HepG2 (cell line): ENCODE measurements around the gene SREBF1. TPM values are rescaled to one million over a fixed set of nuclear protein-coding genes. Genes with fewer than 3 reads are reported as not detected.

Experiments used
- ASH2L ChIP-seq: fragments of 300-600, 200-600 bp; sonication (generic); IDR thresholded peaks from 2 replicates; pipeline ENCODE4 v1.7.0; 2017; ENCODE audit warnings: low read depth, mild to moderate bottlenecking, moderate library complexity, mixed read lengths, low read length; ENCODE audit not compliant: insufficient read length
- HDAC2 ChIP-seq: sonication (generic); formaldehyde crosslinking; IDR thresholded peaks from 2 replicates; pipeline ENCODE4 v1.4.0; 2020; ENCODE audit warnings: missing genetic modification reagents
- KDM2A ChIP-seq: sonication (generic); formaldehyde crosslinking; IDR thresholded peaks from 2 replicates; pipeline ENCODE4 v1.4.0; 2020; ENCODE audit warnings: low read depth, missing genetic modification reagents, borderline replicate concordance
- LCORL ChIP-seq, 2 experiments: fragments of 450-650 bp in 1 of 2; sonication (generic) in 1 of 2; formaldehyde crosslinking in 1 of 2; IDR thresholded peaks; 2 replicates each; pipeline versions ENCODE4 v1.5.0 to v1.6.1; 2017 to 2020; ENCODE audit warnings: antibody characterized with exemption in 1 of 2, missing genetic modification reagents in 1 of 2
- POLR2A ChIP-seq, 2 experiments: IDR thresholded peaks; 2 replicates each; pipeline ENCODE4 v1.6.1; 2011; ENCODE audit warnings: low read depth in 2 of 2, low read length in 2 of 2, mild to moderate bottlenecking in 1 of 2, moderate library complexity in 1 of 2; ENCODE audit not compliant: insufficient read depth in 1 of 2
- REPIN1 ChIP-seq: sonication (generic); formaldehyde crosslinking; IDR thresholded peaks from 2 replicates; pipeline ENCODE4 v1.8.0; 2022; ENCODE audit warnings: missing genetic modification reagents, low read depth, mild to moderate bottlenecking, borderline replicate concordance
- RXRB ChIP-seq: IDR thresholded peaks from 2 replicates; pipeline ENCODE4 v1.6.1; 2016; ENCODE audit warnings: borderline replicate concordance, missing genetic modification reagents, missing compliant biosample characterization
- SOX5 ChIP-seq: IDR thresholded peaks from 2 replicates; pipeline ENCODE4 v1.6.1; 2016; ENCODE audit warnings: borderline replicate concordance
- TCF7L2 ChIP-seq: IDR thresholded peaks from 2 replicates; pipeline ENCODE4 v1.6.1; 2011; ENCODE audit warnings: mild to moderate bottlenecking, low read depth, low read length, moderate library complexity
- ZBTB42 ChIP-seq: sonication (generic); formaldehyde crosslinking; IDR thresholded peaks from 2 replicates; pipeline ENCODE4 v1.5.0; 2020; ENCODE audit warnings: mild to moderate bottlenecking, missing genetic modification reagents
- ZFP36L2 ChIP-seq: sonication (generic); formaldehyde crosslinking; IDR thresholded peaks from 2 replicates; pipeline ENCODE4 v1.4.0; 2020; ENCODE audit warnings: missing genetic modification reagents
- ZFP41 ChIP-seq: sonication (generic); formaldehyde crosslinking; IDR thresholded peaks from 2 replicates; pipeline ENCODE4 v1.4.0; 2020; ENCODE audit warnings: mild to moderate bottlenecking, missing genetic modification reagents, borderline replicate concordance
- ZFX ChIP-seq: sonication (generic); formaldehyde crosslinking; IDR thresholded peaks from 2 replicates; pipeline ENCODE4 v1.4.0; 2020; ENCODE audit warnings: mild to moderate bottlenecking, low read depth, missing genetic modification reagents, moderate library complexity
- ZKSCAN5 ChIP-seq: sonication (generic); formaldehyde crosslinking; IDR thresholded peaks from 2 replicates; pipeline ENCODE4 v1.5.1; 2020; ENCODE audit warnings: mild to moderate bottlenecking, missing genetic modification reagents
- ZMYM3 ChIP-seq: sonication (generic); formaldehyde crosslinking; IDR thresholded peaks from 2 replicates; pipeline ENCODE4 v1.5.1; 2020; ENCODE audit warnings: mild to moderate bottlenecking, missing genetic modification reagents
- ZNF350 ChIP-seq: sonication (generic); formaldehyde crosslinking; IDR thresholded peaks from 2 replicates; pipeline ENCODE4 v1.4.0; 2020; ENCODE audit warnings: mild to moderate bottlenecking, low read depth, missing genetic modification reagents, borderline replicate concordance
- polyA plus RNA-seq, 8 experiments: library from polyadenylated mRNA; depleted of rRNA in 3 of 8; stranded (reverse) in 7 of 8; unstranded in 1 of 8; fragments of >200 nt; fragmentation: Illumina TruSeq in 4 of 8; extraction: Trizol in 4 of 8; gene quantifications; 2 replicates each; pipeline versions ENCODE4 v1.2.1 to v1.2.3, GENCODE V29; 2011 to 2016; ENCODE audit warnings: low read depth in 4 of 8, missing spikeins in 1 of 8, mixed read lengths in 1 of 8; ENCODE audit not compliant: insufficient read depth in 1 of 8
- total RNA-seq, 5 experiments: library from RNA; depleted of rRNA; stranded (reverse); fragments of >200 nt; fragmentation: Illumina TruSeq; extraction: Trizol; gene quantifications; 2 replicates each; pipeline ENCODE4 v1.2.3, GENCODE V29; 2016; ENCODE audit warnings: low read depth in 1 of 5
- TF ChIP-seq, protein P1 (sequence below): sonication (generic); formaldehyde crosslinking; conservative IDR thresholded peaks from 2 replicates; pipeline ENCODE4 v1.8.1; 2023; ENCODE audit warnings: missing genetic modification reagents
- TF ChIP-seq, protein P2 (sequence below): IDR thresholded peaks from 2 replicates; pipeline ENCODE4 v1.6.1; 2016
- TF ChIP-seq, protein P3 (sequence below): sonication (generic); formaldehyde crosslinking; IDR thresholded peaks from 2 replicates; pipeline ENCODE4 v1.4.0; 2020; ENCODE audit warnings: mild to moderate bottlenecking, missing genetic modification reagents, borderline replicate concordance
- TF ChIP-seq, protein P4 (sequence below): sonication (generic); formaldehyde crosslinking; IDR thresholded peaks from 2 replicates; pipeline ENCODE4 v1.8.0; 2022; ENCODE audit warnings: missing genetic modification reagents, mild to moderate bottlenecking, moderate library complexity, borderline replicate concordance

The SREBF1 gene
- total and polyA plus RNA-seq, 2 of the 13 experiments (the other 11 are each of a cell fraction or from before 2014, with no cell fraction given) = 34.3 to 38.0 TPM

DNA sequence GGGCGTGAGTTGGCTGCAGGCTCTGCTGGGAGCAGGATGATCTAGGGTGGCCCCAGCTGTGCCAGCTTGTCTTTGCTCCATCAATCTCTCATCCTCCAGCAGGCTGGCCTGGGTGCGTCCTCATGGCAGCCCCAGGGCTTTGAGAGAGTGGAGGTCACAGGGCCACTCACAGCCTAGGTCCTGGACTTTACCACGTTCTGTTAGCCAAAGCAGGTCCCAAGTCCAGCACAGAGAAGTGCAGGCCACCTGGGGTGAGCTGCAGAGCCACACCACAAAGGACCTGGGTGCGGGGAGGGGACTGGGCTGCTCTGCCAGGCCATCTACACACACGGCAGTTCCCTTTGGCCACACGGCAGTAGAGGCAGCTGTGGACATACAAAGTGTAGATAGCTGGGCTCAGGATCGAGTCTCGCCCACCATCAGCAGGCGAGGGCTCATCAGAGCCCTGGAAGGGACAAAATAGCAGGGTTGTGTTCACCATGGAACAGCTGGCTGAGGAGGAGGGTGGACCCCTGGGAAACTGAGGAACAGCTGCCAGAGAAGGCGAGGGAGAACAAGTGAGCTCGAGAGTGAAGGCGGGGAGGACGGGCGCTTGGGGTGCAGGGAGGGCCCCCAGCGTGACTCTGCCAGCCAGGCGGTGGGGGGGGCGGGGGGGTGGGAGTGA is 30.0 kb downstream of the SREBF1 start (continued):
- TF ChIP-seq, protein P1, sequence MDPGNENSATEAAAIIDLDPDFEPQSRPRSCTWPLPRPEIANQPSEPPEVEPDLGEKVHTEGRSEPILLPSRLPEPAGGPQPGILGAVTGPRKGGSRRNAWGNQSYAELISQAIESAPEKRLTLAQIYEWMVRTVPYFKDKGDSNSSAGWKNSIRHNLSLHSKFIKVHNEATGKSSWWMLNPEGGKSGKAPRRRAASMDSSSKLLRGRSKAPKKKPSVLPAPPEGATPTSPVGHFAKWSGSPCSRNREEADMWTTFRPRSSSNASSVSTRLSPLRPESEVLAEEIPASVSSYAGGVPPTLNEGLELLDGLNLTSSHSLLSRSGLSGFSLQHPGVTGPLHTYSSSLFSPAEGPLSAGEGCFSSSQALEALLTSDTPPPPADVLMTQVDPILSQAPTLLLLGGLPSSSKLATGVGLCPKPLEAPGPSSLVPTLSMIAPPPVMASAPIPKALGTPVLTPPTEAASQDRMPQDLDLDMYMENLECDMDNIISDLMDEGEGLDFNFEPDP = no peak
- TF ChIP-seq ZFP41 (CRISPR knock-in tag) (no peak), ASH2L (no peak), ZMYM3 (CRISPR knock-in tag) (peak; percentile 93), ZFP36L2 (CRISPR knock-in tag) (no peak), ZKSCAN5 (CRISPR knock-in tag) (no peak), TCF7L2 (no peak), ZNF350 (CRISPR knock-in tag) (peak; percentile 42; the same call in 1 of the 2 replicates), SOX5 (CRISPR knock-in tag) (peak; percentile 18; the same call in 1 of the 2 replicates), POLR2A (IDR thresholded peaks at IDR 0.05; ENCODE audit: insufficient read depth in 1 of 2, low read depth in 2 of 2, low read length in 2 of 2) (peak in 1 of 2 experiments; percentile 15; a peak in 1 of 4 replicates), ZFX (CRISPR knock-in tag) (peak; percentile 55; the same call in 1 of the 2 replicates), REPIN1 (CRISPR knock-in tag) (peak; percentile 68; the same call in 1 of the 2 replicates), RXRB (CRISPR knock-in tag) (peak; percentile 84; the same call in 1 of the 2 replicates), KDM2A (CRISPR knock-in tag) (no peak), LCORL (IDR thresholded peaks at IDR 0.05) (no peak), LCORL (CRISPR knock-in tag; IDR thresholded peaks at IDR 0.05) (peak; percentile 56; the same call in 1 of the 2 replicates), HDAC2 (CRISPR knock-in tag) (peak; percentile 39; the same call in 1 of the 2 replicates), ZBTB42 (CRISPR knock-in tag) (no peak)
- TF ChIP-seq, protein P2, sequence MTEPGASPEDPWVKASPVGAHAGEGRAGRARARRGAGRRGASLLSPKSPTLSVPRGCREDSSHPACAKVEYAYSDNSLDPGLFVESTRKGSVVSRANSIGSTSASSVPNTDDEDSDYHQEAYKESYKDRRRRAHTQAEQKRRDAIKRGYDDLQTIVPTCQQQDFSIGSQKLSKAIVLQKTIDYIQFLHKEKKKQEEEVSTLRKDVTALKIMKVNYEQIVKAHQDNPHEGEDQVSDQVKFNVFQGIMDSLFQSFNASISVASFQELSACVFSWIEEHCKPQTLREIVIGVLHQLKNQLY (CRISPR knock-in tag) = no peak
- TF ChIP-seq, protein P3, sequence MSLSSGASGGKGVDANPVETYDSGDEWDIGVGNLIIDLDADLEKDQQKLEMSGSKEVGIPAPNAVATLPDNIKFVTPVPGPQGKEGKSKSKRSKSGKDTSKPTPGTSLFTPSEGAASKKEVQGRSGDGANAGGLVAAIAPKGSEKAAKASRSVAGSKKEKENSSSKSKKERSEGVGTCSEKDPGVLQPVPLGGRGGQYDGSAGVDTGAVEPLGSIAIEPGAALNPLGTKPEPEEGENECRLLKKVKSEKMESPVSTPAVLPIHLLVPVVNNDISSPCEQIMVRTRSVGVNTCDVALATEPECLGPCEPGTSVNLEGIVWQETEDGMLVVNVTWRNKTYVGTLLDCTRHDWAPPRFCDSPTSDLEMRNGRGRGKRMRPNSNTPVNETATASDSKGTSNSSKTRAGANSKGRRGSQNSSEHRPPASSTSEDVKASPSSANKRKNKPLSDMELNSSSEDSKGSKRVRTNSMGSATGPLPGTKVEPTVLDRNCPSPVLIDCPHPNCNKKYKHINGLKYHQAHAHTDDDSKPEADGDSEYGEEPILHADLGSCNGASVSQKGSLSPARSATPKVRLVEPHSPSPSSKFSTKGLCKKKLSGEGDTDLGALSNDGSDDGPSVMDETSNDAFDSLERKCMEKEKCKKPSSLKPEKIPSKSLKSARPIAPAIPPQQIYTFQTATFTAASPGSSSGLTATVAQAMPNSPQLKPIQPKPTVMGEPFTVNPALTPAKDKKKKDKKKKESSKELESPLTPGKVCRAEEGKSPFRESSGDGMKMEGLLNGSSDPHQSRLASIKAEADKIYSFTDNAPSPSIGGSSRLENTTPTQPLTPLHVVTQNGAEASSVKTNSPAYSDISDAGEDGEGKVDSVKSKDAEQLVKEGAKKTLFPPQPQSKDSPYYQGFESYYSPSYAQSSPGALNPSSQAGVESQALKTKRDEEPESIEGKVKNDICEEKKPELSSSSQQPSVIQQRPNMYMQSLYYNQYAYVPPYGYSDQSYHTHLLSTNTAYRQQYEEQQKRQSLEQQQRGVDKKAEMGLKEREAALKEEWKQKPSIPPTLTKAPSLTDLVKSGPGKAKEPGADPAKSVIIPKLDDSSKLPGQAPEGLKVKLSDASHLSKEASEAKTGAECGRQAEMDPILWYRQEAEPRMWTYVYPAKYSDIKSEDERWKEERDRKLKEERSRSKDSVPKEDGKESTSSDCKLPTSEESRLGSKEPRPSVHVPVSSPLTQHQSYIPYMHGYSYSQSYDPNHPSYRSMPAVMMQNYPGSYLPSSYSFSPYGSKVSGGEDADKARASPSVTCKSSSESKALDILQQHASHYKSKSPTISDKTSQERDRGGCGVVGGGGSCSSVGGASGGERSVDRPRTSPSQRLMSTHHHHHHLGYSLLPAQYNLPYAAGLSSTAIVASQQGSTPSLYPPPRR (CRISPR knock-in tag) = peak; percentile 37; the same call in 1 of the 2 replicates
- TF ChIP-seq, protein P4, sequence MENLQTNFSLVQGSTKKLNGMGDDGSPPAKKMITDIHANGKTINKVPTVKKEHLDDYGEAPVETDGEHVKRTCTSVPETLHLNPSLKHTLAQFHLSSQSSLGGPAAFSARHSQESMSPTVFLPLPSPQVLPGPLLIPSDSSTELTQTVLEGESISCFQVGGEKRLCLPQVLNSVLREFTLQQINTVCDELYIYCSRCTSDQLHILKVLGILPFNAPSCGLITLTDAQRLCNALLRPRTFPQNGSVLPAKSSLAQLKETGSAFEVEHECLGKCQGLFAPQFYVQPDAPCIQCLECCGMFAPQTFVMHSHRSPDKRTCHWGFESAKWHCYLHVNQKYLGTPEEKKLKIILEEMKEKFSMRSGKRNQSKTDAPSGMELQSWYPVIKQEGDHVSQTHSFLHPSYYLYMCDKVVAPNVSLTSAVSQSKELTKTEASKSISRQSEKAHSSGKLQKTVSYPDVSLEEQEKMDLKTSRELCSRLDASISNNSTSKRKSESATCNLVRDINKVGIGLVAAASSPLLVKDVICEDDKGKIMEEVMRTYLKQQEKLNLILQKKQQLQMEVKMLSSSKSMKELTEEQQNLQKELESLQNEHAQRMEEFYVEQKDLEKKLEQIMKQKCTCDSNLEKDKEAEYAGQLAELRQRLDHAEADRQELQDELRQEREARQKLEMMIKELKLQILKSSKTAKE (CRISPR knock-in tag) = no peak
